Cerebellar nuclear complex (tissue), 1 donor: ENCODE measurements around the gene PLA2G2D.

Experiments
- DNase-seq, 2 experiments: peaks; one replicate each; lab custom pipeline; 2025; lab: John Stamatoyannopoulos, UW

PLA2G2D gene

GRCh38 chr1:20086800-20087199 is 32.5 kb downstream of the PLA2G2D start:
- no peak for DNase-seq

DNA sequence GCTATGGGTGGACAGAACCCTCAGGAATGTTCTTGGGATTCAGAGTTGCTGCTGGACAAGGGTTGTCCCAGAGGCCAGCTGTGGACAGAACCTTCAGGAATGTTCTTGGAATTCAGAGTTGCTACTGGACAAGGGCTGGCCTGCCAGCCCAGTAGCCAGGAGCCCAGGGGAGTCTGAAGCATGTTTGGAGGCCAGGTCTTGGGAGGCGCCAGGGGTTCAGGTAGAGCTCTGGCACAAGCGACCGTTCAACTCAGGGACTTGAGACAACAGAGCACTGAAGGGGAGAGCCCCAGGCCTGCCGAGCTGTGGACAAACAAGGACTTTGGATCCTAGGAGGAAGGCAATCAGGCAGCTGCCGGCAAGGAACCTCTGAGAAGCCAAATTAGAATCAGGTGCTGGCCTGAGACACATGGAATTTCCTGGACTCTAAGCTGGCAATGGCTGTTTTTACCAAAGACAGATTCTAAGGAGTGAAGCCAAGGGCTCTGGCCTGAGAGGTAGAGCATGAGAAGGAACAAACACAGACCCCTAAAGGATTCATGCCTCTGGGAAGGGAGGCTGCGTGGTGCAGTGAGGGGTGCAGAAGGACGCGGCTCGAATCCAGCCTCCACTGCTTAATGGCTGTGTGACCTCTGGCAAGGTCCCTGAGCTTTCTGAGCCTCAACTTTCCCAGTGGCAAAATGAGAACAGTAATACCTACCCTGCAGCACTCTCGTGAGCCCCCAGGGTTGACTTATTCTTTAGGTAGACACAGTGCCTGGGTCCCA is 36.0 kb downstream of the PLA2G2D start:
- DNase-seq, result no peak

- DNase-seq, result no peak
Observed at GRCh38 chr1:20082772-20083171, 36.6 kb downstream of the PLA2G2D start.

- DNase-seq, result no peak
Observed at GRCh38 chr1:20081353-20081810, 38.0 kb downstream of the PLA2G2D start.

DNA sequence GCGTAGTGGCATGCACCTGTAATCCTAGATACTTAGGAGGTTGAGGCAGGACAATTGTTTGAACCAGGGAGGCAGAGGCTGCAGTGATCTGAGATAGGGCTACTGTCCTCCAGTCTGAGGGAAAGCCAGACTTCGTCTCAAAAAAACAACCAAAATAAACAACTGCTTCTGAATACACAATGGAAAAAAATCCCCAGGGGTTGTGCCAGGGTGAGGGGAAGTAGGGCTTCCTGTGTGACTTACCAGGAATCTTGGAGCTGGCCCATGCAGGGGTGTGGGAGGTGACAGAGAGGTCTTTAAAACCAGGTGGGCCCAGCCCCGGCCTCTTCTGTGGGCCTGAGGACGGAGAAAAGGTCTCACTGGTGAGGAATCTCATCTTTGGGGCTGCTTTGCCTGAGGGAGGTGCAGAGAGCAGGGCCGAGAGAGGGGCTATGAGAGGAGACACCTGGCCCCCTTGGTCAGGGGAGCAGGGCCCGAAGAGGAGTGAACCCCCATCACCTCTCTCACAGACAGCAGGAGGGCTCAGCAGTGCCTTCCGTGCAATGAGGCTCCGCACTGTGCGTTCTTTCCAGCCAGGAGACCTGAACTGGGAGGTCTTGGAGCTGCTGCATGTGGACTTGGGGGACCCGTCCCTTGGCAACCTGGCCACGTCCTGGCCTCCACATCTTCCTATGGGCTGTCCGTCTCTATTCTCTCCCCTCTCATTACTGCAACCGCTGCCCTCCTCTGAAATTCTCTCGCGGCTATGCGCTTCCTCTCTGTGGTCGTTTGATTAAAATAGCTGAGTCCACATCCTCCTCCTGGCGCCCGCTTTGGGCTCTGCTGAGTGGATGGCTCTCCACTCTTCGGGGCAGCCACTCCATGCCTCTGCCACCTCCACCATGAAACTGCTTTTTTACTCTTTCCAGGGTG is 38.6 kb downstream of the PLA2G2D start:
- DNase-seq, result no peak

DNA sequence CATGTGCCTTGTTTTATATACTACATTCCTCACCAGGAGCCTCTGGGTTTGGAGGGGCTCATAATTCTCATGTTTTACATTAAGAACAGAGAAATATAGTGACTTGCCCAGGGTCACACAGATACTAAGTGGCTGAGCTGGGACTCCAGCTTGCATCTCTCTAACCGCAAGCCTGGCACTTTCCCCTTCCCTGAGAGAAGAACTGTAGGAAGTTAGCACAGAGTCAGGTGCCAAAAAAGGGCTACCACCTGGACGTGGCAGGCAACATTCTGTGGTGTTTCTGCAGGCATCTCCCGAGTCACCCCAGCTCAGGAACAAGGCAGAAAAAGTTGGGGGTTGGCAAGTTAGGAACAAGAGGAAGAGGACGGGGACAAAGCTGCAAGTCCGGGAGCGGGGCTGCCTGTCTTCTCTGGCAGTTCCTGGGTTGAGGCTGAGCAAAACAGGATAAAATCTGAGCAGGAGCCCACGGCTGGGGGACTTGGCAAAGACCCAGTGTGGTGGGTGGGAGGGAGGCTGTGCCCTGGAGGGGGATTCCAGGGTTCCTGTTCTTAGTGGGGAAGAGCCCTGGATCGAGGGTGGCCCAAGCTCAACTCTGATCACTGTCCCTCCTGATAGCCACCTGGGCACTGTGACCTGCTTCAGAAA is 39.6 kb downstream of the PLA2G2D start:
- DNase-seq, result no peak

GRCh38 chr1:20078711-20079110 is 40.6 kb downstream of the PLA2G2D start:
- DNase-seq, result no peak

DNA sequence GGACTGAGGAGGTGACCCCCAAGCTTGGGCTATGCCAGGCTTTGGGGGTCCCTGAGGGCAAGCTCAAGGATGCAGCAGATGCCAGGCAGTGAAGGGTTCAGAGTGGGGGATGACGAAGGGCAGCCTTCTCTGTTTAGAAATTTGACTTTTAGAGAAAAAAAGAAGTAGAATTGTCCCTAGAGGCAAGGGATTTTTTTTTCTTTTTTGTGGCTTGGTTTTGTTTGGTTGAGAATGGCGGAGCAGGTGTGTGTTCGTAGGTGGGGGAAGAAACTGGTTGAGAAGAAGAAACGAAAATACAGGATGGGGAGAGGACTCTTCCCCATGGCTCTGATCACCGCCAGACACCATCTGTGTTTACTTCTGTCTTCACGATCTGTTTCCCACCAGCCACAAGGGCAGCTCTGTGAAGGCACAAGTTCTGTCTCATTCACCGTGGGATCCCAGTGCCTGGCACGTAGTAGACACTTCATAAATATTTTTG is 41.1 kb downstream of the PLA2G2D start:
- DNase-seq, result no peak

DNA sequence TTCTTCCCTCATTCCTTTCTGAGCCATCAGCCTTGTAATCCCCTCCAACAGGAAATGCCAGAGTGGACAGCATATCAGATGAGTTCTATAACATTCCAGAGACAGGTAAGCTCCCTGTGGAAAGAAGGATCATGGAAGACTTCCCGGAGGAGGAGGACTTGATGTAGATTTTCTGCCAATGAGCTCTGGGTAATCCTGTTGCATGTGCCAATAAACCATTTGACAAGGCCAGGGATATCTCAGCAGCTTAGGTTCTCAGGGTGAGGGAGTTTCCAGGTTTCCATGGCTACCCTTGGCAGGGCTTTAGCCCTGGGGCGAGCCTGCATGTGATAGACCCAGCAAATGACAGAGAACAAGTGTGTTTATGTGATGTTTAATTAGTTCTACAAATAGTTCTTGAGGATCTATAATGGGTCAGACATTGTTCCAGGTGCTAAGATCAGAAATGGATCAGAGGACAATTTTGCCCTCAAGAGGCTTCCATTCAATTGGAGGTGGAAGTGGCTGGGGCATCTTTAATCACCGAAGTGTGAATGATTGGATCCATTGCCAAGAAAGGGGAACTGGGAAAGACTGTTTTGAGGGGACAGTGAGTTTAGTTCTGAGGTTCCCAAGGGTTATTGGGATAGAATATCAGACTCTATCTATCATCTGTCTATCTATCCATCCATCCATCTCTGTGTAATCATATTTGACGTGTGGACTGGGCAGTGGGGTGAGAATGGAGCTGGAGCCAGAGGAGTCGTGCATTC is 42.5 kb downstream of the PLA2G2D start:
- no peak for DNase-seq

DNA sequence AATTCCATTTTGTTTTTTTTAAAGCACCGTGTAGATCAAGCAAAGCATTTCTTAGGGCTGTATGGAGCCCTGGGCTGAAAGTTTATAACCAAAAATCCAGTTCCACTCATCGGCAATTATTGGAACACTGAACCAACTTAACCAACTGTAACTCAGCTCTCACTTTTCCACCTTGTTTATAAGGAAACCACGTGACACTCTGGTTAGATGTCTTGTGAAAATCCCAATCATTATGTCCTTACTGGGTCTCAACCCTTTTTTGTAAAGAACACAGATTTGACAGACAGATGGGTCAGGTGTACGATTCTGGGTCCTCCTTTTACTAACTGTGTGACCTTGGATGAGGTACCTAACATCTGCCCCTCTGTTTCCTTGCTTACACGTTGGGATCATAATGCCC is 43.1 kb downstream of the PLA2G2D start:
- DNase-seq, result no peak

DNA sequence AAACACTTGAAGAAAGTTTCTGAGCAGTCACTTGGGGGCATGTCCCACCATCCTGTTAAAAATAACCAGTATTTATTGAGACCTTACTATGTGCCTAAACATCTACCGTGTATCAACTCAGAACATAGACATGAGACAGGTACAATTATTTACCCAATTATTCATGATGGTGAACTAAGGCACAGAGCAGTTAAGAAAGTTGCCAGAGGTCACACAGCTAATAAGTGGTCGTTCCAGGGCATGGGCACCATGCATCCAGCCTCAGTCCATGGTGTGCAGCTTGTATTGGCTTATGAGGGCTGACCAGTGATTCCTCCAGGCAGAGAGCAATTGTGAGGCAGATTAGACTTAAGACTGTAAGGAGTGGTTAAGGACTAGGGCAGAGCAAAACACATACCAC is 44.0 kb downstream of the PLA2G2D start:
- DNase-seq, result no peak

DNA sequence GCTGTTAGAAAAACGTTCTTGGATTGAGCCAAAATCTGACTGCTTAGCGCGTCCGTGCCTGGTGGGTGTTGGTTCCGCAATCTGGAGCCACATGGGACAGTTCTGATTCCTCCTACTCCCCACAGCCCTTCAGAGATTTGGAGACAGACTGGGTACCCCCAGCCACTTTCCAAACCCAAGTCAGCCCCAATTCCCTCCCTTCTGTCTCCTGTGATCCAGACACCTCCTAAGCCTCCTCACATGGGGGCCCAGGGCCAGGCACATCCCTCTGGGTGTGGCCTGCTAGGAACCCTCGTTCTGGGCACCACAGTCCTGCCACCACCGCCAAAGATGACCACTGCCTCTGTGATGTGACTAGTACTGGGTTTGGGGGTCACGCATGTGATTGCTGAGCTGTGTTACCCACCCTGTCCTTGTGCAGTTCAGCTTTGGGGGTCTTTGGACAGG is 44.6 kb downstream of the PLA2G2D start:
- no peak for DNase-seq

GRCh38 chr1:20074055-20074724 is 45.1 kb downstream of the PLA2G2D start:
- no peak for DNase-seq

DNA sequence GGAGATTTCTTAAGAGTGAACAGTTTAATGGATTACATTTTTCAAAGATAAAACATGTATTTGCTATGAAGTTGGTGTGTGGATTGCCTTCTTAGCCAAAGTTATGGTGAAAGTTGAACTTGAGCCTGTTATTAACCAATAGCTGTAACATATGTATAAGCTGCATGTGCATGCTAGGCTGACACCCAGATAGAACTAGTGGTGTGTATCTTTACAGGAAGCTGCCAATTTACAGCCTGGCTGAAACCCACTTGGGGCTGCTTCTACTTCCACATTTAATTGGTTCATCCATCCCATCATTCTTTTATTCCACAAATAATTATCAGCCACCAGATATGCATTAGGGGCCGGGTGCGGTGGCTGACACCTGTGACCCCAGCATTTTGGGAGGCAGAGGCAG is 46.1 kb downstream of the PLA2G2D start:
- no peak for DNase-seq

DNA sequence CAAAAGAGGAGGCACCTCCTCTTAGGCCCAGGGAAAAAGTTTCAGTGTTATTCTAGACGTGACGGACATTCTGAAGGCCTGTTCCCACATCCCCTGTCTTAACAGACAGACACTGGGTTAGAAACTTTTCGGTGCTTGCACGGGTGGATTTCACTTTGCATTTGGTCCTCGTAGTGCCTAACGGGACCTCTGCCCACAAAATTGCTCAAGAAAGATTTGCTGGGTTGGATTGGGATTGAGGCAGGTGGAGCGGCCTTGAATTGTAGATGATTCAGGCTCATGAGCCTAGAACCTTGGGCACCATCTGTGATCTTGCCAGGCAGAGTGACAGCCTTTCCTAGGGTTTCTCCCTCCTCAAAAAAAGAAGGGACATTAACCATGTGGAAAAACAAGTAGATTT is 46.6 kb downstream of the PLA2G2D start:
- DNase-seq, result no peak

- DNase-seq, result no peak
Observed at GRCh38 chr1:20071416-20071815, 47.9 kb downstream of the PLA2G2D start.

GRCh38 chr1:20070357-20070756 is 49.0 kb downstream of the PLA2G2D start:
- DNase-seq, result no peak

GRCh38 chr1:20069874-20070273 is 49.5 kb downstream of the PLA2G2D start, which contains the start of gene PLA2G5:
Gene PLA2G5 (plus strand): TSS chr1:20070194. CDS start chr1:20084831, 14,637 bp downstream.
- no peak for DNase-seq

- no peak for DNase-seq
Observed at GRCh38 chr1:20068722-20069121, 50.6 kb downstream of the PLA2G2D start.

GRCh38 chr1:20063861-20064292 is 55.5 kb downstream of the PLA2G2D start:
- DNase-seq, result no peak
